Activated CD8-positive, alpha-beta memory T cell treated with anti-CD3 and anti-CD28 coated beads, Interleukin-2, amount 50 U/mL, for 4 hours (primary cell): Measurements from ENCODE around the gene TEAD3.

Experiments
- DNase-seq: peaks from one replicate; pipeline ENCODE4 v3.0.0-alpha.2; 2020

The TEAD3 gene

GRCh38 chr6:35490821-35491557, 5.9 kb downstream of the TEAD3 start:
- DNase-seq, result no peak

DNA sequence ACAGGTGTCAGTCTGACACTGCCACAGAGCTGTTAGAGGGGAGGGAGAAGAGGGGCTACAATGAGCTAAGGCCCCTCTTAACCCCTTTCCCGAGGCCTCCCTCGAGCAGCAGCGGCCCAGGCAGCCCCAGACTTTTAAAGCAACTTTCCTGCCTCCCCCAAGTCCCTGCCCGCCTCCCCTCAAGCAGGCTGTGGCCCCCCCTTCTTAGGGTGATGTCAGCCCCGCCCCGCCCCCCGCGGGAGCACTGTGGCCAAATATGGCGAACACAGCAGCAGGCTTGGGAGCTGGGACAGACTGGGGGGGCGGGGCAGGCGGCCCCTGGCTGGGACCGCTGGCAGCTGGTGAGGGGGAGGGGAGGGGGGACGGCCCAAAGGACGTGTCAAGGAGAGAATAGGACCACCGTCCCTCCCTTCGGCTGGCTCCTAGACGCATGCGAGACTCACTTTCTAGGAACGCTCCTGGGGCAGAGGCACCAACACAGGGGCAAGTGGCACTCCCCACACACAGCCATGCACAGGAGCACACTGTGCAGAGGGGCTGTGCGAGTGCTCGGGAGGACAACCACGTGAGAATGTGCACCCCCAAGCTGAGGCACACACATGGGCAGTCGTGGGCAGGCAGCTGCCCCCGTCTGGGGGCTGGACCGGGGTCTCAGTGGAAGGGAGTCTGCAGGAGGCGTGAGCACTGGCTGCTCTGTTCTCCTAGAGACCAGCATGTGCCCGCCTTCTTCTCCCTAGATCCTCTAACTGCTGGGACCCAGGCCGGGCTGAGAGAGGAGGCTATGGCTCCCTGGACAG, 6.7 kb downstream of the TEAD3 start:
- no peak for DNase-seq

DNA sequence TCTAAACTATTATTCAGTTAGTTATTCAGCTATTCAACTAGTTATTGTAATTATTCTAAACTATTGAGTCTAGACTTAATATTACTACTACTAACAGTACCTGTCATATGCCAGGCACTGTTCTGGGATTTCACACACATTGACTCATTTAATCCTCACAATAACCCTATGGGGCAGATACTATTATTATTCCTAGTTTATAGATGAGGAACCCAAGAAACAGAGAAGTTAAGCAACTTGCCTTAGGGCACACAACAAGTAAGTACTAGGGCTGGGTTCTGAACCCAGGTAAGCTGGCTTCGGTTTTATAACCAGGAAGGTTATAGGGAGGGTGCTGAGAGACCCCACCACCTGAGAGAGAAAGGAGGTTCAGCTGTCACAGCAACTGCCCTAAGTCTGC, 7.8 kb downstream of the TEAD3 start:
- no peak for DNase-seq

GRCh38 chr6:35488517-35488862, 8.4 kb downstream of the TEAD3 start:
- DNase-seq, result no peak

DNA sequence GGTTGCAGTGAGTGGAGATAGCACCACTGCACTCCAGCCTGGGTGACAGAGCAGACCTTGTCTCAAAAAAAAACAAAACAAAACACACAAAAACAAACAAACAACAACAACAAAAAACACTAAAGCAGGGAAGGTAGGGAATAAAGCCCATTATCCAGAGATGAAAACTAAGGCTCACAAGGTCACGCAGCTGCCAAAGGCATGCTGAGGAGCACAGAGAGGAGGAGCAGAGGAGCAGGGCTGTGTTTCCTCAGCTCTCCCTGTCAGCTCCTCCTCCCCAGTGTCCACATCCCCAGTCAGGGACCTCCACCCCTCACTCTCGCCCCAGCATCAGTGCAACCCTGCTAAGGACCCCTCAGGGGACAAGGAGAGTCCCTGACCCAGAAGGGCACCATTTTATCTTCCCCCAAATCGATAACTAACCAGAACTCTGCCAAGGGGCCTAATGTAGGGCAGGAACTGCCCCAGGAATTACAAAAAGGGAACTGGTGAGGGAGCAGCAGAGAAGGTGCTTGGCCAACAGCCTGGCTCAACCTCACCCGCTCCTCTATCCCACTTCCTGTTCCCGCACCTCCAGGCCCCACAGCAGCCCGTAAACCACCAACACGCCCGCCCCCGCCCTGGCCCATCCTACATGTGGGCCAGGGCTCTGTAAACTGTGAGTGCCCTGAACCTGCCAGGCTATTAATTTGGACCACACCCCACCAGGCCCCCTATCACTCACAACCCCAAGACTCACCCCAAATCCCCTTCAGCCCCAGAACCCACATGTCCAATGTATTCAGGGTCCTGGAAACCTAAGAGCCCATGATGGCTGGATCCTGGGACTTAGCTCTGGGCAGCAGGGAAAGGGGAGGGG, 9.0 kb downstream of the TEAD3 start:
- no peak for DNase-seq

GRCh38 chr6:35486005-35486925, 10.6 kb downstream of the TEAD3 start:
- DNase-seq, result no peak

DNA sequence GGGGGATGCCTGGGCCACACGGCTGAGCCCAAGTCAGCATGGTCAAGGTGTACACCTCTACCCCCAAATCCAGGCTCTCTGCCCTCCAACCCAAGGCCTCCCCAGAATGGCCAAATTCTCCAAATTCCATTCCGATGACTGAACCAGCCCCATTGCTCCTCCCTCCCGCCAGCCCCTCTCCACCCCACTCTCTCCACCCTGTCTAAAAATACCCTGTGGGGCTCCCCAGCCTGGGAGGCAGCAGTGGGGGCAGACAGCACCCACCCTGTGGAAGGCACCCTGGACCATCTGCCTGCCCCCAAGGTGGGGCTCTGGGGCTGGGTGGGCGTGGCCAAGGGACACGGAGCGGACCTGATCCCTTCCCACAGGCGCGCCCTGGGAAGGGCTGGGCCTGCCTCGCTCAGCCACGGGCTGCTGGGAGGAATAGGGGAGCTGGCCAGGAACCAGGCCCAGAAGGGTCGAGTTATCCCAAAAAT, 11.4 kb downstream of the TEAD3 start:
- no peak for DNase-seq

DNA sequence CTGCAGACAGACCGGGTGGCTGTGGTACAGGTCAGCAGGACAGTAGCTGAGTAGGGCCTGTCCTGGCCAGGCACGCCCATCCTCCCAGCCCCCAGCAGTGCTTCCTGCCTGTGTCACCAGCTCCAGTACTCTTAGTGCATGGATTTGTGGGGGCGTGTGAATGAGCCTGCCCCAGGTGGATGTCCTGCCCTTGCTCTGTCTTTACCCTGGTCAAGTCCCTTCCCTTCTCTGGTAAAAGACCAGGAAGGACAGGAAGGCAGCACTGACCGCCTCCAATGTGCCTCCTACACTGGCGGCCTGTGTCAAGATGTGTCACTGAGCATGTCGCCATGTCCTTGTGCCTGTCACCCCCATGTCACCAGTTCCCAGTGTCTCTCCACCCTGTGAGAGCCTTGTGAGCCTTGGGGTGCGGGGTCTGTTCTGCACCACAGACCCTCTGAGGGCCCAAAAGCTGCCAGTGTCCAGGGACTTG, 11.9 kb downstream of the TEAD3 start:
- DNase-seq, result no peak

DNA sequence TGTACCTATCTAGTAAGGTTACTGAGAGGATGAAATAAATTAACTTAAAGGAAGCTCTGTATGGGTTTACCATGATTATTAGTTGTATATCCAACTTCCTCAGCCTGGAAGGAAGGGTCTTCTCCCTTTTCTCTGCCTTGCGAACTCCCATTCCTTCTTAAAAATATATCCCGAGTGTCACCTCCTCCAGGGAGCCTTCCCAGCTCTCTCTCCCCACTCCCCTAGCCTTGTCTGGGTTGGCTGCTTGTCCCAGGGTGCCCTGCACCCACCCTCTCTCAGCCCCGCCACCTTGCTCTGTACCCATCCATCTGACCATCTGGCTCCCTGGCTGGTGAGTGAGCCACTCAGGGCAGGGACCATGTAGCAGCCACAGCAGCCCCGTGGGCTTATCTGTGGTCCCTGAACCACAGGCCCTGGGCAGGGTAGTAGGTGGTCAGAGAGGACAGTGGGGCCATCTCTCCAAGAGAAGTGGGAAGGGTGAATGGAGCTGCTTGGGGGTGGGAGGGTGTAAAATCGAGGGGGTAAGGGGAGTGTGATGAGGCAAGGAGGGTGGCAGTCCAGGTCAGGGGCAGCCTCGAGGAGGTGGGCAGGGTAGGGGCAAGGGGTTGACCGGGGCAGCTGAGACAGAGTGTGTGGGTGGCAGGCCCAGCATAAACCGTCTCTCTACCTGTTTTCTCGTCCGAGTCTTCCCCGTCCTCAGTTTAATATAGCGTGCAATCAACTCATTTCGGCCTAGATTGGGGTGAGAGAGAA, 12.8 kb downstream of the TEAD3 start:
- DNase-seq, result no peak

GRCh38 chr6:35483490-35483889, 13.4 kb downstream of the TEAD3 start:
- no peak for DNase-seq

DNA sequence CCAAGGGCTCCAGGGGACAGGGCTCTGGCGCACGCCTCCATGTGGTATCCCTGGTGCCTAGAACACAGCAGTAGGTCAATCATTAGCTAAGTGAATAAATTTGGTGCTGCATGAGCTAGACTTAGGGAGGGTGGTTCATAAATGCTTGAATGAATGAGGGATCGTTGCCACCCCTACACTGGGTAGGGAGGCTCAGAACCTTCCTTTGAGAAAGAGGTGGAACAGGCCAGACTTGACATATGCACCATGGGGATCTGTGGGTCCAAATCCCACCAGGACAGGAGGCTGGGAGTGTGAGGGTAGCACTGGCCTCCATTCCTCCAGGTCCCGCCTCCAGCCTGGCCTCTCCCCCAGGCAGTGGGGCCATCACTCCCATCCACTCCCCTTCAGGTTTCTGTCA, 13.8 kb downstream of the TEAD3 start:
- no peak for DNase-seq

- no peak for DNase-seq
These were observed 15.7 kb downstream of the TEAD3 start for GRCh38 chr6:35481226-35481625.

DNA sequence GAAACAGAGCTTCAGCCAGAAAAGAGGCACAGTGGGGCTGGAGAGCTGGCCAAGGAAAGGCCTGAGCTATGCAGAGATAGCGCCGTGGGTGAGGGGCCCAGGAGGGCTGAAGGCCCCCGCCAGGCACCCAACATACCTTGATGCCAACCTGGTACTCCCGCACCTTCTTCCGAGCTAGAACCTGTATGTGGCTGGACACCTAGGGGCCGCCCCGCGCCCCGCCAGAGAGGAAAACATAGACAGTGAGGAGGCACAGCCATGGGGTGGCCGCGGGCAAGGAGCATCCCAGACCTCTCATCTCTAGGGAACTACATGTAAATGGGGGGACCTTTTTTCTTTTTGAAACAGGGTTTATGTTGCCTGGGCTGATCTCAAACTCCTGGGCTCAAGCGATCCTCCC, 16.7 kb downstream of the TEAD3 start:
- DNase-seq, result no peak

GRCh38 chr6:35478259-35478658, 18.6 kb downstream of the TEAD3 start:
- no peak for DNase-seq

GRCh38 chr6:35477551-35478179, 19.2 kb downstream of the TEAD3 start:
- no peak for DNase-seq

GRCh38 chr6:35477028-35477427, 19.9 kb downstream of the TEAD3 start:
- DNase-seq, result no peak

GRCh38 chr6:35476004-35476403, 20.9 kb downstream of the TEAD3 start:
- no peak for DNase-seq

DNA sequence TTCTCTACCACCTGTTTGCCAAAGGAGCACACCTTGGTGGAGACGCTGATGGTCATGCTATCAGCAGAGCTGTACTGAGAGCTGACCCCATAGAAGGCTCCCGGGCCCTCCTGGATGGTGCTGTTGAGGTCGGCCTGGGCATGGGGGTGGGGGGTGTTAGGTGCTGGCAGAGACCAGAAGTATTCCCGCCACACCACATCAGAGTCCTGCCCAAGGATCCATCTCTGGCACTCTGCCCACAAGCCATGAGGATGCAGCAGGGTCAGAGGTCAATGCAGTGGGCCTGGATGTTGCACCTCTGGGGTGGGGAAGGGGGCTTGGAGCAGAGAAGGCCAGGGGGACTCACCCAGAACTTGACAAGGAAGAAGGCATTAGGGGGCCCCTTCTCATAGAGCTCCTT, 21.3 kb downstream of the TEAD3 start:
- no peak for DNase-seq

GRCh38 chr6:35474942-35475570, 21.8 kb downstream of the TEAD3 start:
- no peak for DNase-seq
